GM23338 (cell line): Measurements from ENCODE around the gene ZNF681. TPM values are rescaled to one million over a fixed set of nuclear protein-coding genes. Genes with fewer than 3 reads are reported as not detected.
A peak's percentile ranks its signal among the peaks of the same experiment; 100 is the strongest.
"Not testable (repeated sequence)": the region's sequence is repeated elsewhere in the genome, so short reads cannot be mapped to it uniquely, and the experiment has no call there.

Source experiments
- ATAC-seq: fragments of 200-7000 bp; cut with Tn5 transposase; 3 replicates; pipeline ENCODE4 v1.9.1; 2020
- DNase-seq: peaks from one replicate; pipeline ENCODE4 v3.0.0-alpha.2; 2015; ENCODE audit warnings: low spot score
- H2AFZ ChIP-seq: fragments of 200-600 bp; sonication (generic); 2 replicates; pipeline ENCODE4 v1.8.0; 2016; ENCODE audit warnings: antibody characterized with exemption, mild to moderate bottlenecking, moderate library complexity
- H3F3A ChIP-seq: fragments of 200-600 bp; sonication (generic); replicated peaks from 2 replicates; pipeline ENCODE4 v1.8.0; 2017; ENCODE audit warnings: antibody characterized with exemption, mixed run types, low read depth
- H3K27ac ChIP-seq: fragments of 200-600 bp; sonication (generic); 2 replicates; pipeline ENCODE4 v1.6.1; 2016; ENCODE audit warnings: low read depth
- H3K27me3 ChIP-seq: fragments of 200-600 bp; sonication (generic); 2 replicates; pipeline ENCODE4 v1.8.0; 2016; ENCODE audit warnings: mild to moderate bottlenecking, mixed run types, moderate library complexity; ENCODE audit not compliant: insufficient read depth
- H3K36me3 ChIP-seq: fragments of 200-600 bp; sonication (generic); 2 replicates; pipeline ENCODE4 v1.8.0; 2016; ENCODE audit warnings: mild to moderate bottlenecking; ENCODE audit not compliant: insufficient read depth
- H3K4me1 ChIP-seq: fragments of 200-600 bp; sonication (generic); 2 replicates; pipeline ENCODE4 v1.8.0; 2016; ENCODE audit warnings: mild to moderate bottlenecking, moderate library complexity; ENCODE audit not compliant: insufficient read depth
- H3K4me2 ChIP-seq: fragments of 200-600 bp; sonication (generic); 2 replicates; pipeline ENCODE4 v1.7.1; 2017; ENCODE audit warnings: mixed run types
- H3K4me3 ChIP-seq: fragments of 200-600 bp; sonication (generic); 2 replicates; pipeline ENCODE4 v1.6.1; 2016; ENCODE audit warnings: mixed run types
- H3K79me2 ChIP-seq: fragments of 200-600 bp; sonication (generic); replicated peaks from 2 replicates; pipeline ENCODE4 v1.8.0; 2017; ENCODE audit warnings: mild to moderate bottlenecking; ENCODE audit not compliant: insufficient read depth
- H3K9me2 ChIP-seq: fragments of 200-600 bp; sonication (generic); 2 replicates; pipeline ENCODE4 v1.8.0; 2017; ENCODE audit not compliant: insufficient read depth
- H4K20me1 ChIP-seq: fragments of 200-600 bp; sonication (generic); replicated peaks from 2 replicates; pipeline ENCODE4 v1.8.0; 2017; ENCODE audit warnings: mild to moderate bottlenecking; ENCODE audit not compliant: insufficient read depth
- H3K27ac Mint-ChIP-seq: 2 replicates; pipeline ENCODE4 v1.8.0; 2020; ENCODE audit warnings: inconsistent platforms, mild to moderate bottlenecking, moderate library complexity, mixed read lengths
- H3K27me3 Mint-ChIP-seq: 3 replicates; pipeline ENCODE4 v1.8.0; 2022; ENCODE audit warnings: low read depth, mild to moderate bottlenecking, moderate library complexity, mixed read lengths, inconsistent platforms; ENCODE audit not compliant: insufficient read depth, poor library complexity
- H3K36me3 Mint-ChIP-seq: 3 replicates; pipeline ENCODE4 v1.8.0; 2021; ENCODE audit warnings: low read depth, mild to moderate bottlenecking, inconsistent platforms, moderate library complexity, mixed read lengths
- H3K4me1 Mint-ChIP-seq: 3 replicates; pipeline ENCODE4 v1.8.0; 2020; ENCODE audit warnings: mild to moderate bottlenecking, inconsistent platforms, mixed read lengths
- H3K4me3 Mint-ChIP-seq: 3 replicates; pipeline ENCODE4 v1.8.0; 2021; ENCODE audit warnings: moderate library complexity, mild to moderate bottlenecking, inconsistent platforms, mixed read lengths
- H3K9me3 Mint-ChIP-seq: 3 replicates; pipeline ENCODE4 v1.8.0; 2020; ENCODE audit warnings: moderate library complexity, mild to moderate bottlenecking, inconsistent platforms, mixed read lengths
- CREB1 ChIP-seq: fragments of 250-450 bp; sonication (Bioruptor Pico); IDR thresholded peaks from 2 replicates; pipeline ENCODE4 v1.5.0; 2020; ENCODE audit warnings: low read depth, mild to moderate bottlenecking, moderate library complexity
- CTCF ChIP-seq, 2 experiments: fragments of 200-600 bp in 1 of 2; sonication (generic) in 1 of 2; conservative IDR thresholded peaks; 2 replicates each; pipeline versions ENCODE4 v1.5.1 to v1.6.1; 2016 to 2017; ENCODE audit warnings: antibody characterized with exemption in 2 of 2, low read depth in 2 of 2, mild to moderate bottlenecking in 2 of 2, moderate library complexity in 1 of 2
- EZH2phosphoT487 ChIP-seq: fragments of 200-600 bp; sonication (generic); IDR thresholded peaks from one replicate; pipeline ENCODE4 v1.8.1; 2018; ENCODE audit warnings: antibody characterized with exemption; ENCODE audit not compliant: unreplicated experiment
- JUNB ChIP-seq: IDR thresholded peaks from one replicate; pipeline ENCODE4 v1.6.1; 2016; ENCODE audit warnings: antibody characterized with exemption; ENCODE audit not compliant: unreplicated experiment
- NANOG ChIP-seq: IDR thresholded peaks from 2 replicates; pipeline ENCODE4 v1.6.1; 2016; ENCODE audit warnings: antibody characterized with exemption, borderline replicate concordance
- ZNF331 ChIP-seq: fragments of 250-450 bp; sonication (Bioruptor Pico); IDR thresholded peaks from 2 replicates; pipeline ENCODE4 v1.5.0; 2020; ENCODE audit warnings: low read depth, mild to moderate bottlenecking, moderate library complexity
- polyA plus RNA-seq: library from polyadenylated mRNA; unstranded; fragments of >200 nt; fragmentation: Nextera tagmentation; extraction: Ambion mirVana; gene quantifications from 2 replicates; pipeline ENCODE4 v1.2.1, GENCODE V29; 2016
- total RNA-seq: library from RNA; depleted of rRNA; stranded (reverse); fragments of >200 nt; shearing (Covaris generic); gene quantifications from 2 replicates; pipeline ENCODE4 v1.2.3, GENCODE V29; 2014
- TF ChIP-seq, protein P1 (sequence below): IDR thresholded peaks from one replicate; pipeline ENCODE4 v1.6.1; 2018; ENCODE audit warnings: antibody characterized with exemption; ENCODE audit not compliant: unreplicated experiment

Gene ZNF681
- total and polyA plus RNA-seq, 2 experiments from 2014 or later = 9.4 to 25.1 TPM

DNA sequence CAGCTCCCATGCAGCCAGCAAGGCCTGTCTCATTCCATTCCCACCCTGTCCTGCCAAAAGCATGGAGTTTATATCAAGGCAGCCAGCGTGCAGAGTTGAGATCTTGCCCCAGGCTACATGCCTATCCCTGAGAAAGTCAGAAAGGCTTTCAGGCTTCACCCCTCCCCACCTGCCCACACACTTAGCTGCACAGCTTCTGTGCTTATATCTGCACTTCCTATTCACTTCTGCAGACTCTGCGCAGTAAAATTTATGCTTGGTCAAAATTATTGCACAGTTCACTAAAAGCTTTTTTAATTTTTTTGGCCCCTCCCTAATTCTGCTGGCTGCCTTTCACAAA, 59.2 kb downstream of the ZNF681 start:
- peaks cover 18% of the 10 kb centered on the region for H3K4me1 Mint-ChIP-seq
- no peak overlapping the region; the same call in 1 of the 2 replicates for H3K27ac ChIP-seq
- H3K9me3 Mint-ChIP-seq = no peaks in the 10 kb centered on the region; the same call in 2 of the 3 replicates
- H3K9me2 ChIP-seq = no peaks in the 10 kb centered on the region
- H3K36me3 ChIP-seq = no peaks in the 10 kb centered on the region
- peak overlapping the region; percentile 97 for H2AFZ ChIP-seq
- no peaks in the 10 kb centered on the region for H3K79me2 ChIP-seq
- no peak overlapping the region for H3K4me3 ChIP-seq
- H3K4me3 Mint-ChIP-seq = no peak overlapping the region
- no peaks in the 10 kb centered on the region for H3F3A ChIP-seq
- H3K27me3 Mint-ChIP-seq = peaks cover 4% of the 10 kb centered on the region
- peak overlapping the region; percentile 55 for H3K4me2 ChIP-seq
- TF ChIP-seq JUNB = no peak
- TF ChIP-seq EZH2phosphoT487 = no peak
- TF ChIP-seq CREB1 (CRISPR knock-in tag) = no peak
- TF ChIP-seq ZNF331 (CRISPR knock-in tag) = no peak
- TF ChIP-seq CTCF (conservative IDR thresholded peaks at IDR 0.05; ENCODE audit: low read depth in 2 of 2) = no peak
- TF ChIP-seq, protein P1, sequence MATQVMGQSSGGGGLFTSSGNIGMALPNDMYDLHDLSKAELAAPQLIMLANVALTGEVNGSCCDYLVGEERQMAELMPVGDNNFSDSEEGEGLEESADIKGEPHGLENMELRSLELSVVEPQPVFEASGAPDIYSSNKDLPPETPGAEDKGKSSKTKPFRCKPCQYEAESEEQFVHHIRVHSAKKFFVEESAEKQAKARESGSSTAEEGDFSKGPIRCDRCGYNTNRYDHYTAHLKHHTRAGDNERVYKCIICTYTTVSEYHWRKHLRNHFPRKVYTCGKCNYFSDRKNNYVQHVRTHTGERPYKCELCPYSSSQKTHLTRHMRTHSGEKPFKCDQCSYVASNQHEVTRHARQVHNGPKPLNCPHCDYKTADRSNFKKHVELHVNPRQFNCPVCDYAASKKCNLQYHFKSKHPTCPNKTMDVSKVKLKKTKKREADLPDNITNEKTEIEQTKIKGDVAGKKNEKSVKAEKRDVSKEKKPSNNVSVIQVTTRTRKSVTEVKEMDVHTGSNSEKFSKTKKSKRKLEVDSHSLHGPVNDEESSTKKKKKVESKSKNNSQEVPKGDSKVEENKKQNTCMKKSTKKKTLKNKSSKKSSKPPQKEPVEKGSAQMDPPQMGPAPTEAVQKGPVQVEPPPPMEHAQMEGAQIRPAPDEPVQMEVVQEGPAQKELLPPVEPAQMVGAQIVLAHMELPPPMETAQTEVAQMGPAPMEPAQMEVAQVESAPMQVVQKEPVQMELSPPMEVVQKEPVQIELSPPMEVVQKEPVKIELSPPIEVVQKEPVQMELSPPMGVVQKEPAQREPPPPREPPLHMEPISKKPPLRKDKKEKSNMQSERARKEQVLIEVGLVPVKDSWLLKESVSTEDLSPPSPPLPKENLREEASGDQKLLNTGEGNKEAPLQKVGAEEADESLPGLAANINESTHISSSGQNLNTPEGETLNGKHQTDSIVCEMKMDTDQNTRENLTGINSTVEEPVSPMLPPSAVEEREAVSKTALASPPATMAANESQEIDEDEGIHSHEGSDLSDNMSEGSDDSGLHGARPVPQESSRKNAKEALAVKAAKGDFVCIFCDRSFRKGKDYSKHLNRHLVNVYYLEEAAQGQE = no peak
- DNase-seq (no peak), ATAC-seq (peak; percentile 64)
- peaks cover 14% of the 10 kb centered on the region; the same call in 1 of the 2 replicates for H3K4me1 ChIP-seq
- no peaks in the 10 kb centered on the region for H3K27me3 ChIP-seq
- H3K27ac Mint-ChIP-seq = no peak overlapping the region
- H3K36me3 Mint-ChIP-seq = no peaks in the 10 kb centered on the region; the same call in 2 of the 3 replicates
- H4K20me1 ChIP-seq = no peaks in the 10 kb centered on the region

- H3K4me2 ChIP-seq = peak overlapping the region; percentile 55
- no peak; a peak in 1 of 4 replicates for TF ChIP-seq CTCF (conservative IDR thresholded peaks at IDR 0.05; ENCODE audit: low read depth in 2 of 2)
- no peak for TF ChIP-seq NANOG
- no peak for TF ChIP-seq ZNF331 (CRISPR knock-in tag)
- no peak for TF ChIP-seq EZH2phosphoT487
- Mint-ChIP-seq H3K9me3 (no peaks in the 10 kb centered on the region; the same call in 2 of the 3 replicates), H3K4me3 (no peak overlapping the region), H3K27me3 (peaks cover 4% of the 10 kb centered on the region), H3K4me1 (peaks cover 18% of the 10 kb centered on the region), H3K27ac (no peak overlapping the region), H3K36me3 (no peaks in the 10 kb centered on the region; the same call in 2 of the 3 replicates)
- H3F3A ChIP-seq = no peaks in the 10 kb centered on the region
- no peaks in the 10 kb centered on the region for H3K36me3 ChIP-seq
- peak overlapping the region; percentile 97 for H2AFZ ChIP-seq
- H3K4me3 ChIP-seq = no peak overlapping the region
- ATAC-seq = peak; percentile 87
- peak; percentile 27 for DNase-seq
- no peaks in the 10 kb centered on the region for H3K27me3 ChIP-seq
- H3K9me2 ChIP-seq = no peaks in the 10 kb centered on the region
- H3K27ac ChIP-seq = no peak overlapping the region
- no peaks in the 10 kb centered on the region for H4K20me1 ChIP-seq
- H3K4me1 ChIP-seq = peaks cover 14% of the 10 kb centered on the region; the same call in 1 of the 2 replicates
- H3K79me2 ChIP-seq = no peaks in the 10 kb centered on the region
These were observed 59.8 kb downstream of the ZNF681 start for GRCh38 chr19:23698711-23699520.

- not testable (repeated sequence) for H3K27ac Mint-ChIP-seq, H3F3A ChIP-seq, H3K27ac ChIP-seq, H3K27me3 ChIP-seq, H3K4me1 ChIP-seq, H4K20me1 ChIP-seq, H3K27me3 Mint-ChIP-seq, H3K4me1 Mint-ChIP-seq, H3K4me2 ChIP-seq, H3K79me2 ChIP-seq, H3K4me3 Mint-ChIP-seq, ATAC-seq, H3K36me3 Mint-ChIP-seq, H3K9me2 ChIP-seq, H2AFZ ChIP-seq, H3K36me3 ChIP-seq, H3K4me3 ChIP-seq, H3K9me3 Mint-ChIP-seq
- DNase-seq = peak; percentile 13
These were observed 65.8 kb downstream of the ZNF681 start for GRCh38 chr19:23692937-23693336.
